ENCODE data around the gene CRACR2B. TPM values are rescaled to one million over a fixed set of nuclear protein-coding genes. Genes with fewer than 3 reads are reported as not detected.

The CRACR2B gene
- total RNA-seq, 1 donor from 2014 or later: 50.9 TPM

DNA sequence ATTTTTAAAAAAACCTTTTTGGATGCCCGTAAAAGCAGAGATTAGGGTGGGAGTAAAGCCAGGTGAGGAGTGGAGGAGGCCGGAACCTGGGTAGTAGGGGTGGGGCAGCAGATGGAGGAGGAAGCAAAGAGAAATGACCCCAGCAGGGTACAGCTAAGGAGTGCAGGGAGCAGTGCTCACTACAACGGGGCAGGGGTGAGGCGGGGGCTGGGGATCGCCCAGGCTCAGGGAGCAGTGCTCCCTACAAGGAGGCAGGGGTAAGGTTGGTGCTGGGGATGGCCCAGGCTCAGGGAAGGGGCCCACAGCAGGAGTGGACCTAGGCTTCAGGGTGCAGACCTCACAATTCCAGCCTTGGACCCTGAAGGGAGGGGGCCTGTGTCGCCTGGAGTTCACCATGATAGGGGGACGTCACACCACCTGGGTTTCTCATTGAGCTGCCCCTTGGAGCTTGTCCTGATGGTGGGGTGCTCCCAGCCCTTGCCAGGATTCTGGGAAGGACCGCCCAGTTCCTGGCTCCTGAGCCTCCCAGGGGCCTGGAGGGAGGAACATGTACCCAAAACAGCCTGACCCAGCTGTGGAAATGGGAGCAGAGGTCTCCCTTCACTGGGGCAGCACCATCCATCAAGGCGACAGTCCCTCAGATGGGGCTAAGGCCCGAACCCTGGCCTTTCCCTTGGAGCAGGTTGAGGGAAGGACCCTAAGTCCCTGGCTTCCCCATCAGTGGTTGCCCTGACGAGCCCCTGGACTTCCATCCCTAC lies 11.9 kb upstream of the CRACR2B start:
- H3K36me3 Mint-ChIP-seq (ENCODE audit: insufficient read depth): peaks cover 8% of the 10 kb centered on the region
- no peaks in the 10 kb centered on the region for H3K9me3 Mint-ChIP-seq (ENCODE audit: low read depth)
- no peaks in the 10 kb centered on the region for H3K27me3 Mint-ChIP-seq
- no peak overlapping the region for H3K4me3 Mint-ChIP-seq (ENCODE audit: low read depth)
- H3K4me1 Mint-ChIP-seq (ENCODE audit: low read depth): peaks cover 5% of the 10 kb centered on the region
- no peak for DNase-seq (ENCODE audit: low spot score, unreplicated experiment)
- TF ChIP-seq, protein P1, sequence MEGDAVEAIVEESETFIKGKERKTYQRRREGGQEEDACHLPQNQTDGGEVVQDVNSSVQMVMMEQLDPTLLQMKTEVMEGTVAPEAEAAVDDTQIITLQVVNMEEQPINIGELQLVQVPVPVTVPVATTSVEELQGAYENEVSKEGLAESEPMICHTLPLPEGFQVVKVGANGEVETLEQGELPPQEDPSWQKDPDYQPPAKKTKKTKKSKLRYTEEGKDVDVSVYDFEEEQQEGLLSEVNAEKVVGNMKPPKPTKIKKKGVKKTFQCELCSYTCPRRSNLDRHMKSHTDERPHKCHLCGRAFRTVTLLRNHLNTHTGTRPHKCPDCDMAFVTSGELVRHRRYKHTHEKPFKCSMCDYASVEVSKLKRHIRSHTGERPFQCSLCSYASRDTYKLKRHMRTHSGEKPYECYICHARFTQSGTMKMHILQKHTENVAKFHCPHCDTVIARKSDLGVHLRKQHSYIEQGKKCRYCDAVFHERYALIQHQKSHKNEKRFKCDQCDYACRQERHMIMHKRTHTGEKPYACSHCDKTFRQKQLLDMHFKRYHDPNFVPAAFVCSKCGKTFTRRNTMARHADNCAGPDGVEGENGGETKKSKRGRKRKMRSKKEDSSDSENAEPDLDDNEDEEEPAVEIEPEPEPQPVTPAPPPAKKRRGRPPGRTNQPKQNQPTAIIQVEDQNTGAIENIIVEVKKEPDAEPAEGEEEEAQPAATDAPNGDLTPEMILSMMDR (IDR thresholded peaks at IDR 0.05; ENCODE audit: unreplicated experiment): no peak
- no peak overlapping the region for H3K27ac Mint-ChIP-seq

DNA sequence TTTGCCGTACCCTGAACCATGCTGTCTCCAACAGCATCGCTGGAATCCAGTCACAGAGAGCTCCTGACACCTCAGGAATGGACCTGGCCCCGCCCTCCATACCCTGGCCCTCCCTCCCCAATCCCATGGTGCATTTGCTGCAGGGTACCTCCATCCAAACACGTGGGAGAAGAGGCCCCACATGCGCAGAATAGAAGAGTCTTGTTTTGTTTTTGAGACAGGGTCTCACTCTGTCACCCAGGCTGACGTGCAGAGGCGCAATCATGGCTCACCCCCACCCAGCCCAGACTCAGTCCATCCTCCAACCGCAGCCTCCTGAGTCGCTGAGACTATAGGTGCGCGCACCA lies 11.3 kb upstream of the CRACR2B start:
- Mint-ChIP-seq H3K9me3 (ENCODE audit: low read depth) (no peaks in the 10 kb centered on the region), H3K4me3 (ENCODE audit: low read depth) (no peak overlapping the region), H3K27me3 (no peaks in the 10 kb centered on the region), H3K27ac (no peak overlapping the region), H3K36me3 (ENCODE audit: insufficient read depth) (peaks cover 5% of the 10 kb centered on the region), H3K4me1 (ENCODE audit: low read depth) (peaks cover 2% of the 10 kb centered on the region)
- TF ChIP-seq, protein P1 (IDR thresholded peaks at IDR 0.05; ENCODE audit: unreplicated experiment): no peak
- DNase-seq (ENCODE audit: low spot score, unreplicated experiment): no peak

DNA sequence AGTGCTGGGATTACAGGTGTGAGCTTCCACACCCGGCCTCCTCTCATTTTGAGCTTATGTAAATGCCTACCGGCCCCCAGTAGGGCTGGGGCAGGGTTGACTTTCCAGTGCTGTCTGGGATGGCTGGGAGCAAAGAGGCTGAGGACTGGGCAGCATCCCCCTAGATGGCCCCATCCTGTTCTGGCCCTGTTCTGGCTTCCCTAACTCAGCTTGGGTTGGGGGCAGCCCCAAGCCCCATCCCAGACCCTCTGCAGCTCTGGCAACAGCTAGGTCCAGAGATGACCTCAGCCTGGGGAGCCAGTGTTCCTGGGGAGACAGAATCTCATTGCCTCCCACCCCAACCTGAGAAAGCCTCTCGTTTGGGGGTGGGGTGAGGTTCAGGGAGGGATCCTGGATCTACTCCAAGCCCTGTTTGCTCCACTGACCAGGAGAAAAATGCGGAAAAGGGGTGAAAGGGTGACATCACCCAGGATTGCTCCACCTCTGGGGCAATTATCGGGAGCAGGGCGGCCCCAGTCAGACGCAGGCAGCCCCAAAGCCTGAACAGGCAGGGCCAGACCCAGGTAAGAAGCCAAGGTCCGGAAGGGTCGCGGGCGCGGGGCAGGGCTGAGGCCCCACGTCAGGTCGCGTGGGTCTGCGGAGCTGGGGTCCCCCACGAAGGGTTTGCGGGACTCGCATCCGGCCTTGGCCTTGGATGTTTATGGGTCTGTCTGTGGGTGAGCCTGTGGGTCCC lies 9.2 kb upstream of the CRACR2B start, which contains the start of gene PNPLA2:
Gene PNPLA2, plus strand, starts transcription at position 519 of the 733 bp plus-strand sequence. CDS start 805 bp downstream, outside the sequence.
- Mint-ChIP-seq H3K4me3 (ENCODE audit: low read depth) (peak within 1 kb of the TSS; percentile 77), H3K27ac (peak within 1 kb of the TSS; percentile 56), H3K9me3 (ENCODE audit: low read depth) (no peaks in the 10 kb centered on the region), H3K4me1 (ENCODE audit: low read depth) (peaks cover 2% of the 10 kb centered on the region), H3K27me3 (no peaks in the 10 kb centered on the region), H3K36me3 (ENCODE audit: insufficient read depth) (peaks cover 4% of the 10 kb centered on the region)
- TF ChIP-seq, protein P1 (IDR thresholded peaks at IDR 0.05; ENCODE audit: unreplicated experiment): no peak
- DNase-seq (ENCODE audit: low spot score, unreplicated experiment): no peak

DNA sequence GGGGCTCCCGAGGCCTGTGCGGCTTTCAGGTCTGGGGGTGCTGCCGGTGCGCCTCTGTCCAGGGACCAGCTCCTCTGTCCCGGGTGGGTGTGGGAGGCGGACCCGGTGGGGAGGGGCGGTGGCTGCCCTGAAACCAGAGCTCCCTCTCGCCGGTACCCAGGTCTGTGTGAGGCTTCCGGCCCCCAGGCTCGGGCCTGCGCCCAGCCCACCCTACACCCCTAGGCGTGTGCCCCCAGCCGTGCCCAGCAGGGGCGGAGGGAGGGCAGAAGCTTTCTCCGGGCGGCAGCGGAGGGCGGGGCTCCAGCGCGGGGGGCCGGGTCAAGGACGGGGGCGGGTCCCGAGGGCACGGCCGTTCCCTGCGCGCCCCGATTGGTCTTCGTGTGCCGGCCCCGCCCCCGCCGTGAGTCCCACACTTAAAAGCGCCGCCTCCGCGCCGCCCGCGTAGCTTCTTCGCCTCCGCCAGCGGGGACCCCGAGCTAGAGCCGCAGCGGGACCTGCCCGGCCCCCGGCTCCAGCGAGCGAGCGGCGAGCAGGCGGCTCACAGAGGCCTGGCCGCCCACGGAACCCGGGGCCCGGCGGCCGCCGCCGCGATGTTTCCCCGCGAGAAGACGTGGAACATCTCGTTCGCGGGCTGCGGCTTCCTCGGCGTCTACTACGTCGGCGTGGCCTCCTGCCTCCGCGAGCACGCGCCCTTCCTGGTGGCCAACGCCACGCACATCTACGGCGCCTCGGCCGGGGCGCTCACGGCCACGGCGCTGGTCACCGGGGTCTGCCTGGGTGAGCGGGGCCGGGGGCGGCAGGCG lies 8.4 kb upstream of the CRACR2B start:
- Mint-ChIP-seq H3K27me3 (no peaks in the 10 kb centered on the region), H3K9me3 (ENCODE audit: low read depth) (no peaks in the 10 kb centered on the region), H3K4me1 (ENCODE audit: low read depth) (peaks cover 2% of the 10 kb centered on the region), H3K36me3 (ENCODE audit: insufficient read depth) (peaks cover 2% of the 10 kb centered on the region), H3K27ac (no peak overlapping the region), H3K4me3 (ENCODE audit: low read depth) (peak overlapping the region; percentile 77)
- TF ChIP-seq, protein P1 (IDR thresholded peaks at IDR 0.05; ENCODE audit: unreplicated experiment): peak; percentile 26
- peak; percentile 83 for DNase-seq (ENCODE audit: low spot score, unreplicated experiment)

Measured in progenitor cell of endocrine pancreas (in vitro differentiated cells).